Ishikawa (cell line): ENCODE data around the gene MIEN1.

ENCODE experiments used
- CEBPB ChIP-seq: IDR thresholded peaks from 2 replicates; pipeline ENCODE4 v1.6.1; 2012
- CREB1 ChIP-seq: IDR thresholded peaks from 2 replicates; pipeline ENCODE4 v1.6.1; 2012; ENCODE audit warnings: low read depth
- EGR1 ChIP-seq: IDR thresholded peaks from 2 replicates; pipeline ENCODE4 v1.6.1; 2012
- EP300 ChIP-seq: IDR thresholded peaks from 2 replicates; pipeline ENCODE4 v1.6.1; 2012; ENCODE audit warnings: borderline replicate concordance
- FOXM1 ChIP-seq: IDR thresholded peaks from 2 replicates; pipeline ENCODE4 v1.6.1; 2012; ENCODE audit warnings: low read depth, borderline replicate concordance
- NFIC ChIP-seq: IDR thresholded peaks from 2 replicates; pipeline ENCODE4 v1.6.1; 2012
- RAD21 ChIP-seq: IDR thresholded peaks from 2 replicates; pipeline ENCODE4 v1.6.1; 2012; ENCODE audit warnings: low read depth
- TAF1 ChIP-seq: IDR thresholded peaks from 2 replicates; pipeline ENCODE4 v1.6.1; 2012; ENCODE audit warnings: low read depth, mild to moderate bottlenecking
- TCF12 ChIP-seq: IDR thresholded peaks from 2 replicates; pipeline ENCODE4 v1.6.1; 2012; ENCODE audit warnings: low read depth
- YY1 ChIP-seq: IDR thresholded peaks from 2 replicates; pipeline ENCODE4 v1.6.1; 2012; ENCODE audit warnings: low read depth
- ZBTB7A ChIP-seq: IDR thresholded peaks from 2 replicates; pipeline ENCODE4 v1.6.1; 2012; ENCODE audit warnings: low read depth
- TF ChIP-seq, protein P1 (sequence below): IDR thresholded peaks from 2 replicates; pipeline ENCODE4 v1.6.1; 2012

DNA sequence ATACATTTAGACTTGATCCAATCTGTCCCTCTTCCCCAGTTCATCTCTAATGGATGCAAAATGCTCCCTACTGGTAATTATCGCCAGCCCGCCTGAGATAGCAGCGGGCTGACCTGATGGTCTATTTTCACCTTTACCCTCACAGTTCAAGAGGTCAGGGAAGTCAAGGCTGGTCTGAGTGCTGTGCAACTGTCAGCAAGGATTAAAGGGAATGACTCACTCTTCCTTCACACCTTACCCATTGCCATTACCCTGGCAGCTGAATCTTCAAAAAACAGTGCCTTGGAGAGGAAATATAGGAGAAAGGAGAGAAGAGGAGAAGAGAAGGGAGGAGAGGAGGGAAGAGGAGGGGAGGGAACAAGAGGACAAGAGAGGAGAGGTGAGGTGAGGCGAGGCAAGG, 43.7 kb upstream of the MIEN1 start:
- no peak for TF ChIP-seq EP300
- no peak for TF ChIP-seq NFIC
- TF ChIP-seq TAF1 = no peak
- TF ChIP-seq TCF12 = no peak
- no peak for TF ChIP-seq RAD21
- no peak for TF ChIP-seq YY1
- TF ChIP-seq, protein P1, sequence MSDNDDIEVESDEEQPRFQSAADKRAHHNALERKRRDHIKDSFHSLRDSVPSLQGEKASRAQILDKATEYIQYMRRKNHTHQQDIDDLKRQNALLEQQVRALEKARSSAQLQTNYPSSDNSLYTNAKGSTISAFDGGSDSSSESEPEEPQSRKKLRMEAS = no peak
- no peak for TF ChIP-seq EGR1
- no peak for TF ChIP-seq CEBPB
- no peak for TF ChIP-seq ZBTB7A
- TF ChIP-seq FOXM1 = no peak
- TF ChIP-seq CREB1 = no peak
